Measurements from ENCODE around the gene ACAT1. TPM values are rescaled to one million over a fixed set of nuclear protein-coding genes. Genes with fewer than 3 reads are reported as not detected.
A peak's percentile ranks its signal among the peaks of the same experiment; 100 is the strongest.

The ACAT1 gene
- total RNA-seq, 2 experiments from 2014 or later = 78.0 to 81.0 TPM

DNA sequence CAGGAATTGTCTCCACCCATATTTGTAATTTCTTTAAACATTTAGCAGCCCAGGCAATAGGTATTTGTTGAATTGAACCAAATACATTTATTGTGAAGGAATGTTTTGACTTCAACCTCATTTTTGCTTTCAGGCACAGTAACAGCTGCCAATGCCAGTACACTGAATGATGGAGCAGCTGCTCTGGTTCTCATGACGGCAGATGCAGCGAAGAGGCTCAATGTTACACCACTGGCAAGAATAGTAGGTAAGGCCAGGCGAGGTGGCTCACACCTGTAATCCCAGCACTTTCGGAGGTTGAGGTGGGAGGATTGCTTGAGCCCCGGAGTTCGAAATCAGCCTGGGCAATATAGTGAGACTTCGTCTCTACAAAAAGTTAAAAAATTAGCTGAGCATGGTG, 20.9 kb downstream of the ACAT1 start:
- ChIA-PET CTCF (interaction anchor here (1.2 kb wide), 1 partner anchor 14 kb away, joined by 3 read pairs; no protein-coding TSS in a partner anchor), POLR2A (interaction anchor here (1.1 kb wide), 1 partner anchor 13 kb away, joined by 3 read pairs; no protein-coding TSS in a partner anchor)
- H3K27ac Mint-ChIP-seq = no peak overlapping the region
- H3K4me3 Mint-ChIP-seq = no peak overlapping the region
- ATAC-seq = no peak
- H3K4me1 Mint-ChIP-seq (ENCODE audit: low read depth) = peaks cover 19% of the 10 kb centered on the region
- DNase-seq = no peak
- intact Hi-C loops (cut with micrococcal nuclease) = no loop called here
- H3K27me3 Mint-ChIP-seq = no peaks in the 10 kb centered on the region
- peaks cover 60% of the 10 kb centered on the region for H3K36me3 Mint-ChIP-seq (ENCODE audit: low read depth)
- H3K9me3 Mint-ChIP-seq = peaks cover 2% of the 10 kb centered on the region
- TF ChIP-seq, protein P1, sequence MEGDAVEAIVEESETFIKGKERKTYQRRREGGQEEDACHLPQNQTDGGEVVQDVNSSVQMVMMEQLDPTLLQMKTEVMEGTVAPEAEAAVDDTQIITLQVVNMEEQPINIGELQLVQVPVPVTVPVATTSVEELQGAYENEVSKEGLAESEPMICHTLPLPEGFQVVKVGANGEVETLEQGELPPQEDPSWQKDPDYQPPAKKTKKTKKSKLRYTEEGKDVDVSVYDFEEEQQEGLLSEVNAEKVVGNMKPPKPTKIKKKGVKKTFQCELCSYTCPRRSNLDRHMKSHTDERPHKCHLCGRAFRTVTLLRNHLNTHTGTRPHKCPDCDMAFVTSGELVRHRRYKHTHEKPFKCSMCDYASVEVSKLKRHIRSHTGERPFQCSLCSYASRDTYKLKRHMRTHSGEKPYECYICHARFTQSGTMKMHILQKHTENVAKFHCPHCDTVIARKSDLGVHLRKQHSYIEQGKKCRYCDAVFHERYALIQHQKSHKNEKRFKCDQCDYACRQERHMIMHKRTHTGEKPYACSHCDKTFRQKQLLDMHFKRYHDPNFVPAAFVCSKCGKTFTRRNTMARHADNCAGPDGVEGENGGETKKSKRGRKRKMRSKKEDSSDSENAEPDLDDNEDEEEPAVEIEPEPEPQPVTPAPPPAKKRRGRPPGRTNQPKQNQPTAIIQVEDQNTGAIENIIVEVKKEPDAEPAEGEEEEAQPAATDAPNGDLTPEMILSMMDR (IDR thresholded peaks at IDR 0.05) = no peak

DNA sequence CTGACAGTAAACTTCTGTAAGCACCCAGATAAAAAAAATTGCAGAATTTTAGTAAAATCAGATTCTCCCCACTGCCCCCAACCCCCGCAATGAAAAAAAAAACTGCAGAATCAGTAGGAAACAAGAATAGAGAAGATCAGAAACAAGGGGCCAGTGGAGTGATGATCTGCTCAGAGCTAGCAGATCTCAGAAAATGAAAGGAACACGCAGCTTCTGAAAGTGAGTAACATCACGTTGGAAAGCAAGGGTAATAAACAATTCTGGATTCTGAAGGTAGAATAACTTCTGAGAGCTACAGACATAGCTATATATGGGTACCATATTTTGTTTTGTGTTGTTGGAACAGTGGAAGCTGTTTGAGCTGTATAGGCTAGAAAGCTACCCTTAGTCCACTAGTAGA, 23.2 kb downstream of the ACAT1 start:
- H3K4me1 Mint-ChIP-seq (ENCODE audit: low read depth) = peaks cover 15% of the 10 kb centered on the region
- no peak for DNase-seq
- H3K9me3 Mint-ChIP-seq = peaks cover 2% of the 10 kb centered on the region
- TF ChIP-seq, protein P1 (IDR thresholded peaks at IDR 0.05) = no peak
- H3K27me3 Mint-ChIP-seq = no peaks in the 10 kb centered on the region
- ATAC-seq = no peak
- H3K4me3 Mint-ChIP-seq = no peak overlapping the region
- ChIA-PET CTCF (interaction anchor here (1.2 kb wide), 2 partner anchors 26 to 522 kb away, joined by 3 read pairs; no protein-coding TSS in a partner anchor), POLR2A (interaction anchor here (1.4 kb wide), 1 partner anchor 23 kb away, joined by 3 read pairs; no protein-coding TSS in a partner anchor)
- peaks cover 67% of the 10 kb centered on the region for H3K36me3 Mint-ChIP-seq (ENCODE audit: low read depth)
- intact Hi-C loops (cut with micrococcal nuclease) = no loop called here
- H3K27ac Mint-ChIP-seq = peak overlapping the region; percentile 84

DNA sequence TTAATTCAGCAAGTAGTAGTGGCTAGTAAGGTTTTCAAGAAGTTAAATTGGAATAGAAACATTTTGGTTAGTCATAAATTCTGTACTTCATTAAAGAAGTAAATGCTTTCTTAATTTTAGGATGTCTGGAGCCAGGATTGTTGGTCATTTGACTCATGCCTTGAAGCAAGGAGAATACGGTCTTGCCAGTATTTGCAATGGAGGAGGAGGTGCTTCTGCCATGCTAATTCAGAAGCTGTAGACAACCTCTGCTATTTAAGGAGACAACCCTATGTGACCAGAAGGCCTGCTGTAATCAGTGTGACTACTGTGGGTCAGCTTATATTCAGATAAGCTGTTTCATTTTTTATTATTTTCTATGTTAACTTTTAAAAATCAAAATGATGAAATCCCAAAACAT, 25.8 kb downstream of the ACAT1 start:
- ATAC-seq (no peak), DNase-seq (no peak)
- H3K4me3 Mint-ChIP-seq = no peak overlapping the region
- H3K36me3 Mint-ChIP-seq (ENCODE audit: low read depth) = peaks cover 71% of the 10 kb centered on the region
- no peaks in the 10 kb centered on the region for H3K27me3 Mint-ChIP-seq
- peaks cover 15% of the 10 kb centered on the region for H3K4me1 Mint-ChIP-seq (ENCODE audit: low read depth)
- TF ChIP-seq, protein P1 (IDR thresholded peaks at IDR 0.05) = no peak
- ChIA-PET POLR2A (no interaction called here), CTCF (interaction anchor here (1.2 kb wide), 1 partner anchor 11 kb away, joined by 3 read pairs; no protein-coding TSS in a partner anchor)
- intact Hi-C loops (cut with micrococcal nuclease) = no loop called here
- H3K9me3 Mint-ChIP-seq = no peaks in the 10 kb centered on the region
- no peak overlapping the region for H3K27ac Mint-ChIP-seq

DNA sequence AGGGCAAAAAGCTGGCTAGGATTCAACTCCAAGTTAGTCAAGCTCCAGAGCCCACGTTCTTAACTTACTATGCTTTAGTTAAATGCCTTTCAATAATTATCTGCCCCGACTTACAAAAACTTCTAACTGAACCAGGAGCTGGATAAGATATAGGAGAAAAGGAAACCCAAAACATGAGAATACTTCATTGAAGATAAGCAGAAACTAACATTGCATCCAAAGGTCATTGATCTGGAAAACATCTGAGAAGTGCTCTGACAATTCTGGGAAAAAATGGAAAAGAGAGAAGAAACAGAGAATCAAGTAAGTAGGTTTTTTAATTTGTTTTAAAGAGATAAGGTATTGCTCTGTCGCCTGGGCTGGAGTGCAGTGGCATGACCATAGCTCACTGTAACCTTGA, 27.2 kb downstream of the ACAT1 start:
- Mint-ChIP-seq H3K4me3 (no peak overlapping the region), H3K9me3 (no peaks in the 10 kb centered on the region), H3K27ac (peak overlapping the region; percentile 58), H3K27me3 (no peaks in the 10 kb centered on the region), H3K4me1 (ENCODE audit: low read depth) (peaks cover 14% of the 10 kb centered on the region), H3K36me3 (ENCODE audit: low read depth) (peaks cover 66% of the 10 kb centered on the region)
- intact Hi-C loops (cut with micrococcal nuclease) = no loop called here
- ChIA-PET CTCF (interaction anchor here (0.7 kb wide), 2 partner anchors 140 to 324 kb away, joined by 3 read pairs; partner anchors contain the start of gene CUL5), POLR2A (interaction anchor here (1.1 kb wide), 1 partner anchor 23 kb away, joined by 3 read pairs; no protein-coding TSS in a partner anchor)
- TF ChIP-seq, protein P1 (IDR thresholded peaks at IDR 0.05) = no peak
- DNase-seq = no peak
- ATAC-seq = no peak

DNA sequence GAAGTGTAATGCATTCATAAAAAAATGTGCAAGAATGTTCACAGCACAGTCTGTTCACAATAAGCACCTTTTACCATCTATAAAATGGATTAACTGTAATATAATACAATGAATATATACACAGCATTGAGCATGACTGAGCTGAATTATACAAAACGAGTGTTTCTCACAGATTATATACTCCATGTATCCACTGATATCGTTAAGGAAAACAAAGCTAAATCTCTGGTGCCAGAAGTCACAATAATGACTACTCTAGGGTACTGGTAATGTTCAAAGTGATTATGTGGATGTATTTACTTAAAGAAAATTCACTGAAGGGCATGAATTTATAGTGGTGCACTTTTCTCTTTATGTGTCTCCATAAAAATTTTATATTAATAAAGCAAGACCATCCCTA, 33.2 kb downstream of the ACAT1 start:
- peaks cover 2% of the 10 kb centered on the region for H3K4me1 Mint-ChIP-seq (ENCODE audit: low read depth)
- intact Hi-C loops (cut with micrococcal nuclease) = no loop called here
- ChIA-PET POLR2A (interaction anchor here (0.6 to 1.3 kb wide), 3 partner anchors 9 to 96 kb away, joined by 3 to 4 read pairs (median 3); no protein-coding TSS in a partner anchor), CTCF (no interaction called here)
- ATAC-seq (no peak), DNase-seq (no peak)
- H3K4me3 Mint-ChIP-seq = no peak overlapping the region
- no peaks in the 10 kb centered on the region for H3K9me3 Mint-ChIP-seq
- no peaks in the 10 kb centered on the region for H3K27me3 Mint-ChIP-seq
- H3K36me3 Mint-ChIP-seq (ENCODE audit: low read depth) = peaks cover 46% of the 10 kb centered on the region
- no peak overlapping the region for H3K27ac Mint-ChIP-seq
- TF ChIP-seq, protein P1 (IDR thresholded peaks at IDR 0.05) = no peak

Data from activated CD8-positive, alpha-beta T cell treated with anti-CD3 and anti-CD28 coated beads for 36 hours (primary cell).